K562 (cell line): Measurements from ENCODE around the gene SPHK1.

Source experiments
- ATF2 ChIP-seq: sonication (generic); formaldehyde crosslinking; IDR thresholded peaks from 2 replicates; pipeline ENCODE4 v1.8.1; 2022; ENCODE audit warnings: missing genetic modification reagents
- CHD4 ChIP-seq: fragments of 200-600 bp; sonication (generic); IDR thresholded peaks from 3 replicates; pipeline ENCODE4 v1.6.1; 2012; ENCODE audit warnings: low read depth, mild to moderate bottlenecking, mixed read lengths, low read length, inconsistent platforms; ENCODE audit not compliant: insufficient read depth, insufficient replicate concordance, poor library complexity, severe bottlenecking
- HNRNPUL1 ChIP-seq: fragments of 200-400 bp; formaldehyde crosslinking; IDR thresholded peaks from 2 replicates; pipeline ENCODE4 v1.6.1; 2017; ENCODE audit warnings: low read length
- POU5F1 ChIP-seq: fragments of 150-350 bp; IDR thresholded peaks from 2 replicates; pipeline ENCODE4 v1.6.1; 2014; ENCODE audit warnings: borderline replicate concordance, low read length, low read depth, mild to moderate bottlenecking; ENCODE audit not compliant: partially characterized antibody
- RAD51 ChIP-seq: fragments of 450-650 bp; IDR thresholded peaks from 2 replicates; pipeline ENCODE4 v1.7.1; 2016; ENCODE audit warnings: low read depth, mild to moderate bottlenecking, borderline replicate concordance
- RNF219 ChIP-seq: fragments of 250-450 bp; sonication (Bioruptor Pico); IDR thresholded peaks from 2 replicates; pipeline ENCODE4 v1.5.0; 2022; ENCODE audit warnings: mild to moderate bottlenecking
- SRF ChIP-seq, 2 experiments: fragments of 250-450, 450-650 bp in 1 of 2; sonication (Bioruptor Pico) in 1 of 2; sonication (generic) in 1 of 2; formaldehyde crosslinking; IDR thresholded peaks; 2 replicates each; pipeline versions ENCODE4 v1.5.0 to v1.5.1; 2020 to 2022; ENCODE audit warnings: mild to moderate bottlenecking in 1 of 2, missing genetic modification reagents in 1 of 2
- ZNF212 ChIP-seq: fragments of 450-650 bp; formaldehyde crosslinking; IDR thresholded peaks from 2 replicates; pipeline ENCODE4 v1.4.0; 2020; ENCODE audit warnings: mild to moderate bottlenecking
- ZNF274 ChIP-seq: IDR thresholded peaks from 2 replicates; pipeline ENCODE4 v1.6.1; 2011; ENCODE audit warnings: low read depth, mild to moderate bottlenecking, low read length, moderate library complexity, borderline replicate concordance

- TF ChIP-seq HNRNPUL1 = no peak
- TF ChIP-seq ZNF212 = no peak
- TF ChIP-seq ATF2 (CRISPR knock-in tag) = no peak
- TF ChIP-seq RNF219 = no peak
- no peak for TF ChIP-seq POU5F1
- TF ChIP-seq SRF (CRISPR knock-in tag; IDR thresholded peaks at IDR 0.05) = no peak
- no peak for TF ChIP-seq RAD51
- TF ChIP-seq CHD4 = no peak
- no peak for TF ChIP-seq ZNF274
These were observed at the start of gene SPHK1 for GRCh38 chr17:76384222-76384986.
